Retina (tissue), 1 donor: ENCODE measurements around the gene FCHSD1.
"Not testable (repeated sequence)": the region's sequence is repeated elsewhere in the genome, so short reads cannot be mapped to it uniquely, and the experiment has no call there.

Source experiments
- DNase-seq: peaks from one replicate; pipeline ENCODE4 v3.0.0-alpha.2; 2016

FCHSD1 gene

GRCh38 chr5:141615991-141616720 is 35.1 kb downstream of the FCHSD1 start:
- no peak for DNase-seq

- no peak for DNase-seq
These were observed 37.9 kb downstream of the FCHSD1 start for GRCh38 chr5:141613344-141613743.

DNA sequence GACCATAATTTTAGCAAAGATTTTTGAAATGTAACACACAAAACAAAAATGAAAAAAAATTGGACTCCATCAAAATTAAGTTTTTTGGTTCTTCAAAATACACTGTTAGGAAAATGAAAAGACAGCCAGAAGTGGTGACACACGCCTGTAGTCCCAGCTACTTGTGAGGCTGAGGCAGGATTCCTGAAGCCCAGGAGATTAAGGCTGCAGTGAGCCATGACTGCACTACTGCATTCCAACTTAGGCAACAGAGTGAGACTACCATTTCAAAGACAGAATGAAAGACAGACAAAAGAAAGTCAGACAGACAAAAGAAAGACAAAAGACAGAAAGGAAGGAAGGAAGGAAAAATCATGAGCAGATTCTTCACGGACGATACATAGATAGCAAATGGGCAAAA is 39.9 kb downstream of the FCHSD1 start:
- no peak for DNase-seq

- DNase-seq: not testable (repeated sequence)
These were observed 41.3 kb downstream of the FCHSD1 start for GRCh38 chr5:141609921-141610320.

GRCh38 chr5:141609044-141609443 is 42.2 kb downstream of the FCHSD1 start:
- no peak for DNase-seq

DNA sequence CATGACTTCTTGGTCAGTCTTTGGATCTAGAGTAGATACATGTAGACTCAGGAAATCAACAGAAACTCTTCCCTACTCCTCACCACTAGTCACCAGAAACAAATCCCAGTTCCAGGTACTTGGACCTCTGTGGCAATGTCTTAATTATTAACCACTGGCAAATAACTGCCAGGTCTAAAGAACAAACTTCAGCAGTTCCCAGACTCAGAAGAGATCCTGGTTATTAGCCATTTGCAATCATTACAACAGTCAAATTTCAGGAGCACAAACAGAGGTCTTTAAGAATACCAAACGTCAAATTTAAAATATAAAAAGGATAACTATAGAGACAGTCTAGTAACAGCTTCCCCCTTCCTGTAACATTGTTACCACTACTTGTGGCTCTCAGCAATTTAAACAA is 42.7 kb downstream of the FCHSD1 start:
- DNase-seq: no peak

- DNase-seq: no peak
These were observed 43.2 kb downstream of the FCHSD1 start for GRCh38 chr5:141608046-141608445.

- DNase-seq: no peak
These were observed 45.5 kb downstream of the FCHSD1 start for GRCh38 chr5:141605523-141606277.

GRCh38 chr5:141603923-141604717 is 47.1 kb downstream of the FCHSD1 start:
- no peak for DNase-seq

DNA sequence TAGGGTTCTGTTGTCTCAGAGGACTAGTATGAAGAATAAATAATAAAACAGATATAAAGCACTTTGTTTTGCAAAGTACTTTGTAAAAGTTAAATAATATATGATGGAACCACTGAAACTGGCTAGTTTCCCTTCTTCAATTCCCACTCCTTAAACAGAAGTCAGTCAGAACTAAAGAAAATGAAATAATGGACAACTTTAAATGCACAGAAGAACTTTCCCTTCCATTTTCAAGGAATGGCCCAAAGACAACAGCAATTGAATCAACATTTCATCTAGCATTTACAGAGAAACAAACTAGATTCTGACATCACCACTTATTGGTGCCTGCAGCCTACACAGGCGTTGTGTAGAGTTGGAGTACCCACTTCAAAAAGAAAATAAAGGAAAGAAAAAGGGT is 48.6 kb downstream of the FCHSD1 start:
- no peak for DNase-seq

- DNase-seq: no peak
These were observed 52.5 kb downstream of the FCHSD1 start for GRCh38 chr5:141598391-141599345.

GRCh38 chr5:141597814-141598213 is 53.4 kb downstream of the FCHSD1 start:
- no peak for DNase-seq

DNA sequence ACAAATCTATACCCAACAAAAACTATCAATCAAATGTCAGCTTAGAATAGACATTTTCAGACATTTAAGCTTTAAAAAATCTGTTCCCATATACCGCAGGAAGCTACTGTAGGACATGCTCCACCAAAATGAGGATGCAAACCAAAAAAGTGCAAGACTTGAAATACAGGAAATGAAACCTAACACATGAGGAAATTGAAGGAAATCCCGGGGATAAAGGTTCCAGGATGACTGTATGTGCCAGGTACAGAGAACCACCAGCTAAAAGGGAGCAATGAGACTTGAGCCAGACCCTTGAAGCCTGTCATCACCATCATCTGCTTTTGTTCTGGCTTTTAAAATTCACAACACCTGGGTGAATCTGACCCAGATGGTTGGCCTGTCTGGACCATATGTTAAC is 53.8 kb downstream of the FCHSD1 start:
- no peak for DNase-seq

GRCh38 chr5:141596867-141597266 is 54.4 kb downstream of the FCHSD1 start:
- no peak for DNase-seq

DNA sequence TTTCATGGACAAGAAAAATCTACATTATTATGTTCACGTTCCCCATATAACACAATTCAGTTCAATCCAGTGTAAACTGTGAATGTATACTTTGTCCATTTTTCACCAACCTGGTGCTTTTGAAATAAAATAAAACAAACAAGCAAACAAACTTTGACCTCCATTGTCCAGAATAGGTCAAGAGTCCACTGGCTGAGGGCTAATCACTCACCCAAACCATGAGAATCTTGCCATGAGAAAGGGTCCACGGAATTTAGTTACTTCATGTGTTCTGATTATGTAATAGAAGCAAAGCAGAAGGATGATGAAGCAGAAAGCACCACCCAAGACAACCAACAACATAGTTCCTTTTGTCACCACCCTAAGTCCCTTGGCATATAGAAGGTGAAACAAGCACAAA is 61.1 kb downstream of the FCHSD1 start:
- DNase-seq: no peak
